CD4-positive, alpha-beta T cell treated with Interleukin-6 at 100 ng/mL for 8 hours (primary cell): Measurements from ENCODE around the gene TPMT.
"Not testable (repeated sequence)": the region's sequence is repeated elsewhere in the genome, so short reads cannot be mapped to it uniquely, and the experiment has no call there.

ENCODE experiments used
- DNase-seq: peaks from one replicate; pipeline ENCODE4 v3.0.0-alpha.2; 2020; ENCODE audit warnings: mixed read lengths, low spot score

TPMT gene

DNA sequence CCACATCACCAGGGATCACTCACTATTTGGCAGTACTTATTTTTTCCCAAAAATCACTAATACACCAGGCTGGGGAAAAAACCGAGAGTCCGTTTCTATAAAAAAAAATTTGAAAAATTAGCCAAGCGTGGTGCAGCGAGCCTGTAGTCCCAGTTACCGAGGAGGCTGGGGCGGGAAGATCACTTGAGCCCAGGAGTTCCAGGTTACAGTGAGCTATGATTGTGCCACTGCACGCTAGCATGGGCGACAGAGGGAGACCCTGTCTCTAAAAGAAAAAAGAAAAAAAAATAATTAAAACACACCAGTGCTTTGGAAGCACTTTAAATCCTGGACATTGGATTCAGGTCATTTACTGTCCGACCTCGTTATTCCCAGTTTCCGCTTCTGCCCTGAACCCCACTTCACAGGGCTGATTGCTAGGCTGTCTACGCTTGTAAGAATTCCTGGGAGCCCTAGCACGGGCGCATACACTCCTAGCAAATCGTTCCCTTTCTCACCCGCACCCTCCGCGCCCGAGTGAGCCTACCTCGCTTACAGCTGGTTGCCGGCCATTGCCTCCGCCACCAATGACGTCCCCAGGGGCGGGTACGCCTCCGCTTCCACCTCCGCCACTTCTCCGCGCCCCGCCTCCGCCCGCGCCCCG, at the start of gene TPMT:
TPMT (minus strand) TSS at position 571 of the 643 bp plus-strand sequence. CDS start 5,950 bp downstream, outside the sequence.
- DNase-seq: no peak

DNA sequence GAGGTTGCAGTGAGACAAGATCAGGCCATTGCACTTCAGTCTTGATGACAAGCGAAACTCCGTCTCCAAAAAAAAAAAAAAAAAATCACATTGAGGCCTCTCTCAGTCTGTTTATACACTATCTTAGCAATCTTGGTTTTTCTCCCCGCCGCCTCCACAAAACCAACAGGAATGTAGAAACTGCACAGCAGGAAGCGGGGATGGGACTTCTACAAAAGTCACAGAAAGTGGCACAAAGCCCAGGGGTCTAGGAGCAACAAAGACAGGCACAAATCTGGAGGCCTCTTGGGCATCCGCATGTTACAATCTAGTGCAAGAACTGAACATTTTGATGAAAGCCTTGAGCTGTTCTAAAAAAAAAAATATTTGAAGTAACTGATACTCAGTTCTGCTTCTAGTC, 48.9 kb upstream of the TPMT start:
- DNase-seq: no peak

DNA sequence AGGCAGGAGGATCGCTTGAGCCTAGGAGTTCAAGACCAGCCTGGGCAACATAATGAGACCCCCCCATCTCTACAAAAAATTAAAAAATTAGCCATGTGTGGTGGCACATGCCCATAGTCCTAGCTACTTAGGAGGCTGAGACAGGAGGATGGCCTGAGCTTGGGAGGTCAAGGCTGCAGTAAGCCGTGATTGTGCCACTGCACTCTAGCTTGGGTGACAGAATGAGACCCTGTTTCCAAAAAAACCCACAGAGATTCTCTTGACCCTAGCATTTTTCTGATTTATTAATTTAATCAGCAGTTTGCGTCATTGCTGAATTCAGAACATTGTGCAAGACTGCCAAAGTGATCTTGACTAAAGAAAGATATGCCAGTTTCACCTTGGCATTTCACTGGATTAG, 37.1 kb upstream of the TPMT start:
- DNase-seq: no peak

DNA sequence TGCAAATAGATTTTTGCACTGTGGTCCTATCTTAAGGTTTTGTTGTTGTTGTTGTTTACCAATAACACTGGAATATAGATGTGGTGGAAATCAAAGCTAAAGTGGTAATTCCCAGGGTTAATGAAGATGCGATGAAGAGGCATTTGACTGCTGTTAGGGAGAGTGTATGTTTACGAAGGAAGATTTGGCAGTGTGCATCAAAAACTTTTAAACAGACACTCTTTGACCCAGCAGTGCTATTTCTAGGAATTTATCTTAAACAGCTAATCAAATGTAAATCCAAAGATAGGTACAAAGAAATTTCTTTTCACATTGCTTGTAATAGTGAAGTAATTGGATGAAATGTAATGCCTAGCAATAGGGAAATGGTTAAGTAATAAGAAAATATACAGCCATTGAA, 34.3 kb upstream of the TPMT start:
- no peak for DNase-seq

DNA sequence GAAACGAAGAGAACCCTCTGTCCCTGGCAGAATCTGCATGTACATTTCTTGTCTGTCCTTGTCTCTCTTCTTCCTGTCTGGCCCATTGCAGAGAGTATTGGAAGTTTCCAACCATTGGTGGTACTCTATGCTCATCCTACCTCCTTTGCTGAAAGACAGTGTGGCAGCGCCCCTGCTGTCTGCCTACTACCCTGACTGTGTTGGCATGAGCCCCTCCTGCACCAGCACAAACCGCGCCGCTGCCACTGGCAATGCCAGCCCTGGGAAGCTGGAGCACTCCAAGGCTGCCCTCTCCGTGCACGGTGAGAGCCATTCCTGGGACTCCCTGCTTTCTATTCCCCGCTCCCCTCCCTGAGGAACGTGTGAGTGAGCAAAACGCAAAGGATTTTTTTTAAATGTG, 32.8 kb upstream of the TPMT start:
- no peak for DNase-seq

DNA sequence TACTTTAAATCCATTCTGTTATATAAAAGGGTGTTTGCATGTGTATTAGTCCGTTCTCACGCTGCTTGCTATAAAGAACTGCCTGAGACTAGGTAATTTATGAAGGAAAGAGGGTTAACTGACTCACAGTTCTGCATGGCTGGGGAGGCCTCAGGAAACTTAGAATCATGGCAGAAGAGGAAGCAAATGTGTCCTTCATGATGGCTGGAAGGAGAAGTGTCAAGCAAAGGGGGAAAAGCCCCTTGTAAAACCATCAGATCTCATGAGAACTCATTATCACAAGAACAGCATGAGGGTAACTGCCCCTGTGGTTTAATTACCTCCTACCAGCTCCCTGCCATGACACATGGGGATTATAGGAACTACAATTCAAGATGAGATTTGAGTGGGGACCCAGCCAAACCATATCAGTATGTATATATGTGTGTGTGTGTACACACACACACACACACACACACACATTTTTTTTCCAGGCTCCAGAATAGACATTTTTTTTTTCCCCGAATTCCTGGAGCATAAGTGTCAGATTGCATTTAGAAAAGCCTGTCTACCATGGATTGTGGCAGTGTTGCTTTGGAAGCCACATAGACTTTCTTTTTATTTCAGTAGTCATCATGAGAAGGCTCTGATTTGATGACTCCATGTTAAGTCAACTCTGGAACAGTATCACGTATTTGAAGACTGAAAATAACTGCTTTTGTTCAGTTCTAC, 31.8 kb upstream of the TPMT start:
- no peak for DNase-seq

DNA sequence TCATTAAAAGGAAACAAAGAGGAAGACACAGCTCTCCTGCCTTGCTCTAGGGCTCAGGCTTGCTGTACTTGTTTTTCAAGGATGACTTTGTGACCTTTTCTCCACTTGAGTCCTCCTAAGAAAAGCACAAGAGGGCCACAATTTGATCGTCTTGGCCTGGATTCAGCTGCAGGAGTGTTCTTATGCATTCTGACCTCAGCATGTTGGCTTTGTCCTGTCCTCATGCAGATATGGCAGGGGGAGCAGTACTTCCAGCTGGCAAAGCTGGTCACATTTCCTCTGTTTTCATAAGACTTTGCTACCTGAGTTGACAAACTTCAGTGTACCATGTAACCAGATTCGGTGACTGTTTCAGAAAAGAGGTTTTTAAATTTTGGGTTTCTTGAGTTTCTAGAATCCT, 31.2 kb upstream of the TPMT start:
- no peak for DNase-seq

DNA sequence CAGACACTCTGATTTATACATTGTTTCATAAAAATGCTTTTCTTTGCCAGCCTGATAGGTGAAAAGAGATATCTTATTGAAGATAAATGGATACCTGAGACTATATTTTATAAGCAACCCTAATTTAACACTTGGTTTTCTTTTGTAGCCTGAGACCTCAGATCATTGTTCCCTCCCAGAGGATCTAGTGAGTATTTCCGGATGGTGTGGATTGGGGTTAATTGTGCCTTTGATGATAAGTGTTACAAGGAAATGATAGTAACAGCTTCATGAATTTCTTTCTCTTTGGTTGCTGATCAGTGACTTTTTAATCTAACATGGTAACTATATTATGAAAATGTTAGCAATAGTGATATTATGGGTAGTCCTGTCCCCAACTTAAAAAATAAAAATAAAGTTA, 30.7 kb upstream of the TPMT start:
- DNase-seq: no peak

DNA sequence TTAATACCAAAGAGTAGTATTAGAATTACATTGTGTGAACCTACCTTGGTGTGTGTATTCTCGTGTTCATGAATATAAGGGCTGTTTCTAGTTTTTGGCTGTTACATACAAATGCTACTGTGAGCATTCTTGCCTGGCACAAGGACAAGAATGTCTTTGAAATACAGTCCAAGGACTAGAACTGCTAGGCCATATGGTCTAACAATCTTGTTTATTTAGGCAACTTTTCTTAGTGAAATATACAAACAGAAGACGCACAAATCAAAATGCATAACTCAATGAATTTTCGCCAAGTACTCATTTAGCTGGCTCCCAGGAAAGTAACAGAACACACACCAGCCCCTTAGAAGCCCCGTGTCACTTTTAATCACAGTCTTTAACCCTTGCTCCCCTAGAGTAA, 28.9 kb upstream of the TPMT start:
- DNase-seq: no peak

DNA sequence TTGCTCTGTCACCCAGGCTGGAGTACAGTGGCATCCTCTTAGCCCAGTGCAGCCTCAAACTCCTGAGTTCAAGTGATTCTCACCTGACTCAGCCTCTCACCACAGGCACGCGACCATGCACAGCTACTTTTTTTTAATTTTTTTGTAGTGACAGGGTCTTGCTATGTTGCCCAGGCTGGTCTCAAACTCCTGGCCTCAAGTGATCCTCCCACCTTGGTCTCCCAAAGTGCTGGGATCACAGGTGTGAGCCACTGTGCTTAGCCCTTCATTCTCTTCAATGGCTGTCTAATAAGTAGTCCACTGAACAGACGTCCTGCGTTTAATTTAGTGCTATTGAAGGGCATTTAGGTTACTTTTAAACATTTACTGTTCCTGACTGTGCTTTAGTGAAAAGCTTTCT, 27.7 kb upstream of the TPMT start:
- no peak for DNase-seq

DNA sequence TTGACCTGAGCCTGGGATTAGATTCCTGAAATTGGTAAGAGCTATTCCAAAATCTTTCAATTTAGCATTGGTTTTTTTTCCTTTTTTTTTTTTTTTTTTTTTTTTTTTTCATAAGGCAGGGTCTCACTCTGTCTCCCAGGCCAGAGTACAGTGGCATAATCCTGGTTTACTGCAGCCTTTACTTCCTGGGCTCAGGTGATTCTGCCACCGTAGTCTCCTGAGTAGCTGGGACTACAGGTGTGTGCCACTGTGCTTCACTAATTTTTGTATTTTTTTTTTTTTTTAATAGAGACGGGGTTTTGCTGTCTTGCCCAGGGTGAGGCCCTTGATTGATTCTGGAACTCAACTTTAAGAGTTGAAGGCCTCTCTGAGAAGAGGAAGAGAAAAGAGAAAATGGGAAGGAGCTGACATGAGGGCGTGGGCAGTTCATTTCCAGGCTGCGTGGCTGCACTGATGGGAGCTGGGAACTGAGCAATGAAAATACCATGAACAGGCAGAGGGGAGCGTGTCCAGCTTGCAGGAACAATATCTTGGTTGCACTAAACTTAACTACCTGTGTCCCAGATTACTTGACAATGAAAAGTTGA, 25.0 kb upstream of the TPMT start:
- no peak for DNase-seq

DNA sequence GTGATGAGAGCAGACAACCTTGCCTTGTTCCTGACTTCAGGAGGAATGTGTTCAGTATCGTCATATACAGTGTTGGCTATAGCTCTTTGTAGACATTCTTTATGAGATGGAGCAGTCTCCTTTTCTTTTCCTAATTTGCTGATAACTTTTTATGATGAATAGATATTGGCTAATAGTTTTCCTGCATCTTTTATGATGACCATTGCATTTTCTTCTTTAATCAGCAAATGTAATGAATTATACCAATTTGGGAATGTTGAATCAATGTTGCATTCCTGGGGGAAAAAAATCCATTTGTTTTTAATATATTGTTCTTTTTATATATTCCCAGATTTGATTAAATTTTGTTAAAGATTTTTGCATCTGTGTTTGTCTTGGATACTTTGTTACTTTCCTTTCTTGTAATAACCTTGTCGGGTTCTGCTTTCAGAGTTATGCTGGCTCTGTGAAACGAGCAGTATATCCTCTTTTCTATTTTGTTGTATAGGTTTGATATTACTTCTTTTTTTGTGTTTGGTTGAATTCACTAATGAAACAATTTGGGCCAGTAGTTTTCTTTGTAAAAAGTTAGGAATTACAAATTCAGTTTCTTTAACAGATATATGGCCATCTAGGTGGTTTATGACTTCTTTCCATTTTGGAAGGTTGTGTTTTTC, 24.2 kb upstream of the TPMT start:
- DNase-seq: no peak

DNA sequence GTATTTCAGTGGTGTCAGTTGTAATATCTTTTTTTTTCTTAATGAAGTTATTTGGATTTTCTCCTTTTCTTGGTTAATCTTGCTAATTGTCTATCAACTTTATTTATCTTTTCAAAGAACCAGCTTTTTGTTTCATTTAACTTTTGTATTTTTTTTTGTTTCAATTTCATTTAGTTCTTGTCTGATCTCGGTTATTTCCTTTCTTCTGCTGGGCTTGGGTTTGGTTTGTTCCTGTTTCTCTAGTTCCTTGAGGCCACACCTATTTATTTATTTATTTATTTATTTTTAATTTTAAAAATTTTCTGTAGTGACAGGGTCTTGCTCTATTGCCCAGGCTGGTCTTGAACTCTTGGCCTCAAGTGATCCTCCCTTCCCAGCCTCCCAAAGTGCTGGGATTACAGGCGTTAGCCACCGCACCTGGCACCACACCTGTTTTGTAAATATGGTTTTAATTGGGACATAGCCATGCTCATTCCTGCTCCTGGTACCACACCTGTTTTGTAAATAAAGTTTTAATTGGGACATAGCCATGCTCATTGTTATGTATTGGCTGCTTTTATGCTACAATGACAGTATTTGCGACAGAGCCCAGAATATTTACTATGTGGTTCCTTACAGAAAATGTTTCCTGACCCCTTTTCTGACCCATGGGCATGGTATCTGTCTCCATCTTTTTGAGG, 22.5 kb upstream of the TPMT start:
- no peak for DNase-seq

DNA sequence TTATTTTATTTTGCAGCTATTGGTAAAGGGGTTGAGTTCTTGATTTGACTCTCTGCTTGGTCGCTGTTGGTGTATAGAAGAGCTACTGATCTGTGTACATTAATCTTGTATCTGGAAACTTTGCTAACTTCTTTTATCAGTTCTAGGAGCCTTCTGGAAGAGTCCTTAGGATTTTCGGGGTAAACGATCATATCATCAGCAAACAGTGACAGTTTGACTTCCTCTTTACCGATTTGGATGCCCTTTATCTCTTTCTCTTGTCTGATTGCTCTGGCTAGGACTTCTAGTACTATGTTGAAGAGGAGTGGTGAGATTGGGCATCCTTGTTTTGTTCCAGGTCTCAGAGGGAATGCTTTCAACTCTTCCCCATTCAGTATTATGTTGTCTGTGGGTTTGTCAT, 21.3 kb upstream of the TPMT start:
- DNase-seq: not testable (repeated sequence)

DNA sequence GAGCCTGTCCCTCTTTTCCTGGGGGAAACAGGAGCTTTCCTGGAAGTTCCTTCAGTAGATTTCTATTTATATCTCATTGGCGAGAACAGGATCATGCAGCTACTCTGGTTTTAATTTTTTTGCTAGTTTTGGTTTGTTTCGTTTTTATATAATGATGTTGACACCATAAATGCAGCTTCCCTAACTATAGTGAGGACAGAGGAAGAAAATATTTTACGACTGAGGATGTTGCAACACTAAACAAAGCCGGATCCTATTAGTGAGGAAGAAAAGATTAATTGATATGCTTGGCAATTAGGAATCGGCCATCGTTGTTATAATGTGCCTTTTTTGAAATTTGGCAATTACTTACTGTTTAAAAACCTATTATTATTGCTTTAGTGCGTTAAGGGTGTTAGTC, 17.0 kb upstream of the TPMT start:
- no peak for DNase-seq

DNA sequence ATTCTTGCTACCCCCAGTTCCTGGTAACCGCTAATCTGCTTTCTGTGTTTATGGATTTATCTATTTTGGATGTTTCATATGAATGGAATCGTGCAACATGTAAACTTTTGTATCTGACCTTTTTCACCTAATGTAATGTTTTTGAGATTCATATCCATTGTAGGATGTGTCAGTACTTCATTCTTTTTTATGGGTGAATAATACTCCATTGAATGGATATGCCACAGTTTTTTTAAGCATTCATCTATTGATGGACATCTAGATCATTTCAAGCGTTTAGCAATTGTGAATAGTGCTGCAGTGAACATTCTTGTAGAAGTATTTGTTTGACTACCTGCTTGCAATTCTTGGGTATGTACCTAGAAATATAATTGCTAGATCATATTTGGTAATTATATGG, 13.4 kb upstream of the TPMT start:
- DNase-seq: no peak

DNA sequence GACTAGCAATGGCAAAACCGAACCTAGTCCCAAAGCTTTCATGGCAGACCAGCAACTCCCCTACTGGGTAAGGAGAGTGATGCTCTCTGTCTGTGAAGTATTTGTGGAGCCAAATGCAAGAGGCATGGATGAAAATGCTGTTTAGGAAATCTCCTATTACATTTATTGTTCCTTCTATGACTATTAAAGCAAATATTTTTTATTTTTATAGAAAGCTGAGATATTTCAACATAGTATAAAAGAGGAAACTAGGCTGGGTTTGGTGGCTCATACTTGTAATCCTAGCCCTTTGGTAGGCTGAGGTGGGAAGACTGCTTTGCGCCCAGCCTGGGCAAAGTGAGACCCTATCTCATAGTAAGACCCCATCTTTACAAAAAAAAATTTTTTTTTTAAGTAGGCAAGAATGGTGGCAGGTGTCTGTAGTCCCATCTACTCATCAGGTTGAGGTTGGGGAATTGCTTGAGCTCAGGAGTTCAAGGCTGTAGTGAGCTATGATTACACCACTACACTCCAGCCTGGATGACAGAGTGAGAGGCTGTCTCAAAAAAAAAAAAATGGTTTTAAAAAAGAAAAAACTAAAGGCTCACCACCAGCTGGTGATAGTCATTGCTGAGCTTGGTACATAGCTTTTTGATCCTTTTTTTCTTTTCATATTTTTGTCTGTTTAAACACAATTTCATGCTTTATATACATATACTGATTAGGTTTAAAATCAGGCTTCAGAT, 11.6 kb upstream of the TPMT start:
- no peak for DNase-seq

DNA sequence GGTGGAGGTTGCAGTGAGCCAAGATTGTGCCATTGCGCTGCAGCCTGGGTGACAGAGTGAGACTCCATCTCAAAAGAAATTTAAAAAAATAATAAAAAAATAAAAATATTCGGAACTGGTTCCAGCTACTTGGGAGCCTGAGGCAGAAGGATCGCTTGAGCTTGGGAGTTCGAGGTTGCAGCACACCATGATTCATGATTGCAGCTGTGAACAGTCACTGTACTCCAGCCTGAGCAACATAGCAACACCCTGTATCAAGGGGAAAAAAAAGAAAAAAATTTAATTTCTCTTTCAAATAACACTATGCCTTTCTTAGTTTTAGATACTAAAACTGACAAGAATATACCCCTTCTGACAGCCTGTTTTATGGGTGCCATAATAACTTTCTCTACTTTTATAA, 10.9 kb upstream of the TPMT start:
- DNase-seq: no peak

DNA sequence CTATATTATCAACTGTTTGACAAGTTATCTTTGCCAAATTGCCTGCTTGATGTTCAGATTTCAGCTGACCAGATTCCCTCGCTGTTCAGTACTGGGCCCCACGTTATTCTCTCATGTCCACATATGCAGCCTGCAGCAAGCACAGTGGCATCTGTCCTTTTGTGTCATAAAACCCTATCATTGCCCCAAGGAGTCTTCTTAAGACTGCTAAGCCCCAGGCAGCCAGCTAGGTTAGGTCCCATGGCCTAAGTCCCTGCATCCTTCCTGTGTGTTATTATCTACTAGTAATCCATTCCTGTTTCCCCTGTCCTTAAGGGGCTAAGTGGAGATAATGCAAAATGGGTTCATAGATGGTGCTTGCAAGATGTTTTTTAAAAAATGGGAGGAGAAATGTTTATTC, 7.5 kb upstream of the TPMT start:
- DNase-seq: no peak

DNA sequence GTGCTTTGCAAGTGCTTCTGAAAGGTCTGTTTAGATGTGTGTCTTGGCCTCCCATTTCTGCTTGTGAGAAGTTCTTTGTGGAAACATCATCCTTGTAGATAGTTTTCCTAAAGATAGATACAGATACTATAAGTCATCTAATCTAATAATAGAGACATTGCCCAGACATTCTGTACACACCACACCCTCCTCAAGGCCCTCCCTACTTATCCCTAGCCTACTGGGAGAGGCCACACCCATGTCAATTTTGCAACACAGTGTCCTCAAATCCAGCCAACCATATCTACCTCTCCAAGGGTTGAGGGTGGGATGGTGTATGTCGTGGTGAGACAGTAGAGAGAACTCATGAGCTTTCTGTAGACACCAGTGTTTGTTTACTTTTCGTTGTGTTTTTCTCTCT, 6.6 kb upstream of the TPMT start:
- no peak for DNase-seq

DNA sequence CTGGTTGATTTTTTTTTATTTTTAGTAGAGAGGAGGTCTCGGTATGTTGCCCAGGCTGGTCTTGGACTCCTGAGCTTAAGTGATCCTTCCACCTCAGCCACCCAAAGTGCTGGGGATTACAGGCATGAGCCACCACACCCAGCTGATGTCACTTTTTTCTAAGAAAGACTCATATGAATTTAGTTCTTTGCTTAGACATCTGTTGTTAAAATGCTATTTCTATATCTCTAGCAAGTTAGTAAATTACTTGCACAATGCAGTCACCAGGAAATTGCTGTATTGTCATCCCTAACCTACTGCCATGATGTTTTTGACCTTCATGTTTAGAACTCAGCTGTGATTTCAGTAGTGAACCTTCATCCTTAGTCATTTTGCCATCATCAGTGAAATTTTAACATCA, 6.0 kb upstream of the TPMT start:
- no peak for DNase-seq

DNA sequence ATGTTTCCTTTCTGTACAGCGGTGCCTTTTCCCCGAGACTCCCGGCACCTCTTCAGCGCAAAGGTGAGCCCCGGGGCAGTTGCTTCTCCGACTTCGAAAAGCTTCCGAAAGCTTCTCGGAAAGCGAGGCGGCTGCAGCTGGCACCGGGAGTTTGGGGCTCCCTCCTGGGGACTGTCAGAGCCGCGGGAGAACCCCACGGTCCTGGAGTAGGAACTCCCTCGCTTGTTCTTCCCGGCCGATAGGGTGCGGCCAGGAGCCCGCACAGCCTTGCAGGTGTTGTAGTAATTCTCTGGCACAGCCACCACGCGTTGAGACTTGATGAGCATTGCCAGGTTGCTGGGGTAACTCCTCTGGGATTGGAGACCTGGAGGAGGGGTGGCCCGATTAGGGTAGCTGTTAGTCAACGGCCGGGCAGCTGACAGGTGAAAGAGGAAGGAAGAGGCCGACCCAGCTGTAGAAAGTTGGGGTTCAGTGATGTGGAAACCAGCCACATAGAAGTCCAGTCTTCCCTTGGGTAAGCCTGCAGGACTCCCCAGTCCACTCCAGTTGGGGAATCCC, 1.1 kb upstream of the TPMT start:
- DNase-seq: peak; percentile 27
